Fibroblast of peridontal ligament (primary cell): Measurements from ENCODE around the gene TRIM13.

Source experiments
- DNase-seq: peaks from one replicate; pipeline ENCODE4 v3.0.0-alpha.2; 2010; ENCODE audit errors: extremely low read depth

The TRIM13 gene

GRCh38 chr13:50065712-50066111 is 68.9 kb downstream of the TRIM13 start:
- DNase-seq = no peak
